ENCODE data around the gene AKR7A2.

Gene AKR7A2

DNA sequence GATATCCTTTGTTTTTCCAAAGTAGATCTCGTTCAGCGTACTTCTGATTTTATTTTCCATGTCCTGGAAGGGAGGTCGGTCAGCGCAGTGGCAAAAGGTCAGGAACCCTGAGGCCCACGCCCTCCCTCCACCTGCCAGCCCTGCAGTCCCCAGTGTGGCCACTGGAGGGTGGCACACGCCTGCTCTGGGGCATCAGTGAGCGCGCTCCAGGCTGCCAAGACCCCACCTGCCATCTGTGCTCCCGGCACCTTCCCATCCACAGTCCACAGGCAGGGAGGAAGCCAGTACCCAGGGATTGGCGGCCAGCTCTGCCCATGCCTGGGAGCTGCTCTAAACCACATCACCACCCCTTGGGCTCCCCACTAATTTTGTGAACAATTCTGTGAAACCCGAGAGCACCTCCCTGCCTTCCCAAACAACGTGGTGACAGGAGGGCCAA lies 32.4 kb upstream of the AKR7A2 start:
- no peak overlapping the region for H3K4me3 ChIP-seq (replicated peaks in 1 of 2; ENCODE audit: low read depth in 2 of 2, low read length in 2 of 2)
- peak; percentile 31 to 50 for DNase-seq (ENCODE audit: low read depth in 2 of 2)
- TF ChIP-seq, protein P1, sequence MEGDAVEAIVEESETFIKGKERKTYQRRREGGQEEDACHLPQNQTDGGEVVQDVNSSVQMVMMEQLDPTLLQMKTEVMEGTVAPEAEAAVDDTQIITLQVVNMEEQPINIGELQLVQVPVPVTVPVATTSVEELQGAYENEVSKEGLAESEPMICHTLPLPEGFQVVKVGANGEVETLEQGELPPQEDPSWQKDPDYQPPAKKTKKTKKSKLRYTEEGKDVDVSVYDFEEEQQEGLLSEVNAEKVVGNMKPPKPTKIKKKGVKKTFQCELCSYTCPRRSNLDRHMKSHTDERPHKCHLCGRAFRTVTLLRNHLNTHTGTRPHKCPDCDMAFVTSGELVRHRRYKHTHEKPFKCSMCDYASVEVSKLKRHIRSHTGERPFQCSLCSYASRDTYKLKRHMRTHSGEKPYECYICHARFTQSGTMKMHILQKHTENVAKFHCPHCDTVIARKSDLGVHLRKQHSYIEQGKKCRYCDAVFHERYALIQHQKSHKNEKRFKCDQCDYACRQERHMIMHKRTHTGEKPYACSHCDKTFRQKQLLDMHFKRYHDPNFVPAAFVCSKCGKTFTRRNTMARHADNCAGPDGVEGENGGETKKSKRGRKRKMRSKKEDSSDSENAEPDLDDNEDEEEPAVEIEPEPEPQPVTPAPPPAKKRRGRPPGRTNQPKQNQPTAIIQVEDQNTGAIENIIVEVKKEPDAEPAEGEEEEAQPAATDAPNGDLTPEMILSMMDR (IDR thresholded peaks at IDR 0.05; ENCODE audit: low read depth, low read length), result peak; percentile 95

DNA sequence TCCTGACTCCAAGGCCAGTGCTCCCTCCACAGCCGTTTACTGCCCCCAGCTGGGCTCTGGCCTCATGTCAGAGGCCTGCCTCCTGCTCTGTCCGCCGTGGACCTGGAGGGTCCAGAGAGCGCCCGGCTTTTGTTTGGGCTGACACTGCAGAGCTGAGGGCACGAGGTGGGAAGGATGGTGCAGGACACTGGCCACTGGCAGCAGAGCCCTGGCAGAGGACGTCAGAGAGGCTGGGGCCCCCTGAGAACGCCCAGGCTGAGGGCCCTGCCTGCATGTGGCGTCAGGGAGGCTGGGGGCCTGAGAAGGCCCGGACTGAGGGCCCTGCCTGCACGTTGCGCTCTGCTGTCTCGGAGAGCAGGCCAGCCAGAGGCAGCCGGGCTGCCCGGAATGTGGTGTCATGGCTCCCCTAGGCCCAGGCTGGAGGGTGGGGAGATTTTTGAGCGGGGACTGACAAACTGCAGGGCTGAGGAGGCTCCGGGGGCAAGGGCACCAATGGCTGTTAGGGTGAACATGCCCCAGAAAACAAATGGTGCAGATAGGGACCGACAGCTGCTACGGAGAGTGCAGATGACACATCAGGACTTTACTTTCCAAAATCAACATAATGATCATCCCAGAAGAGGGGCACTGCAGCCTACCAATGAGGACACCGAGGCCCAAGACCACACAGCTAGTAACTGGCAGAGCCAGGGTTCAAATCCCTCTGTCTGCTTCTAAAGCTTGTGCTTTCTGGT lies 31.8 kb upstream of the AKR7A2 start:
- no peak for DNase-seq (ENCODE audit: low read depth in 2 of 2)
- TF ChIP-seq, protein P1 (IDR thresholded peaks at IDR 0.05; ENCODE audit: low read depth, low read length), result no peak
- H3K4me3 ChIP-seq (replicated peaks in 1 of 2; ENCODE audit: low read depth in 2 of 2, low read length in 2 of 2), result no peak overlapping the region

DNA sequence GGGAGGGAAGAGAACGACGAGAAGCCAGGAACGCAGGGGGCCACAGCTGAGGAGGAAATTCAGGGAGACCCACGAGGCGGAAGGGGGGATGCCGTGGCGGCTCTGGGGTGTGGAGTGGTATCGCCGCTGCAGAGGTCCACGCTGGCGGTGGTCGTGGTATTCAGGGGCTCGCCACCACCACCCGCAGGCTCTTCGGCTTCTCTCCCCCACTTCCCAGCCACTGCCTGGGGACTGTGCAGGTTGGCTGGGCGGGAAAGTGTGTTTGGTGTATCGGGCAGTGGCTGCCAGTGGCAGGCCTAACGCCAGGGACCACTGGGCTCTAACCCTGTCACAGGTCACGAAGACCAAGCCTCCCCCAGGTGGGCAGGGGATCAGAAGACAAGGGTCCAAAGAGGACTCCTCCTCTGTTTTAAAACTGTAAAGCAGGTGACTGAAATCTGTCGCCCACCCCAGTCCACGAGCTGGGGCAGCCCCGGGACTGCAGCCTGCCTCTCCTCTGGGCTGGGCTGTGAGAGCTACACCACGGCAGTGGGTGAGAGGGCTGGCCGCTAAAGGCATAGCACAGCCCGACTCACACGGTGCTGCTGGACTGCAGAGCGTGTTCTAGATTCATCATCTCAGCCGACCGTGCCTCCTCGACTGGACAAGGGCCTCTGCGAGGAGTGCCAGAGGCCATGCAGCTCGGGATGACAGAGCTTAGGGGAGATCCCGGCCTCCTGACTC lies 31.1 kb upstream of the AKR7A2 start:
- no peak overlapping the region for H3K4me3 ChIP-seq (replicated peaks in 1 of 2; ENCODE audit: low read depth in 2 of 2, low read length in 2 of 2)
- no peak for DNase-seq (ENCODE audit: low read depth in 2 of 2)
- TF ChIP-seq, protein P1 (IDR thresholded peaks at IDR 0.05; ENCODE audit: low read depth, low read length), result no peak

DNA sequence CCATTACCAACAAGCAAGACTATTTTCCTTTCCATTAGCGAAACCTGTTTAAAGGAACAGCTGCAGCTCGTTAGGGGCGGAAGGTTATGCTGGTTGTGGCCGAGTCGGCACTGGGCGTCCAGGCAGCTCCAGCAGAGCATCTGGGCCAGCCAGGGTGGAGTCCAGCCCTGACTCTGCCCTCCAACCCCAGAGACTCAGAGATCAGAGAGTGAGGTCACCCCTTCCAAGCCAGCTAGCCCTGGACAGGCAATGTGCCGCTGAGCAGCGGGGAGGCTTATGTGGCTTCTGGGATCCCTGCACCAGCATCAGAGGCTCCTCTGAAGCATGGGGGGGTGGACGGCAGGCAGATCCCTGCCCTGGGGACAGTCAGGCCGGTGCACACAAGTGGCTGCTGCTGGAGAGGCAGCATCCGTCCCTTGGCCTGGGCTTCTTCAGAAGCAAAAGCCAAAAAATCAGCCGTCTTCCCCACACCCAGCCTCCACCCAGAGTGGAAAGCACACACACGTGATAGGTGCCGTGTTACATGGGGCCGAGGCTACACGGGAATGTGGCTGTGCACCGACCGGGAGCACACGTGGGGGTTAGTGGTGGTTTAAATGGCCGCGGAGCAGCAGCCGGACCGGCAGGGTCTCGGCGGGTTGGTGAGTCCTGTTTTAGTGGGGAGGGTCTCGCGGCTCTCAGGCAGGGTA lies 30.3 kb upstream of the AKR7A2 start:
- TF ChIP-seq, protein P1 (IDR thresholded peaks at IDR 0.05; ENCODE audit: low read depth, low read length), result no peak
- no peak for DNase-seq (ENCODE audit: low read depth in 2 of 2)
- no peak overlapping the region for H3K4me3 ChIP-seq (replicated peaks in 1 of 2; ENCODE audit: low read depth in 2 of 2, low read length in 2 of 2)

DNA sequence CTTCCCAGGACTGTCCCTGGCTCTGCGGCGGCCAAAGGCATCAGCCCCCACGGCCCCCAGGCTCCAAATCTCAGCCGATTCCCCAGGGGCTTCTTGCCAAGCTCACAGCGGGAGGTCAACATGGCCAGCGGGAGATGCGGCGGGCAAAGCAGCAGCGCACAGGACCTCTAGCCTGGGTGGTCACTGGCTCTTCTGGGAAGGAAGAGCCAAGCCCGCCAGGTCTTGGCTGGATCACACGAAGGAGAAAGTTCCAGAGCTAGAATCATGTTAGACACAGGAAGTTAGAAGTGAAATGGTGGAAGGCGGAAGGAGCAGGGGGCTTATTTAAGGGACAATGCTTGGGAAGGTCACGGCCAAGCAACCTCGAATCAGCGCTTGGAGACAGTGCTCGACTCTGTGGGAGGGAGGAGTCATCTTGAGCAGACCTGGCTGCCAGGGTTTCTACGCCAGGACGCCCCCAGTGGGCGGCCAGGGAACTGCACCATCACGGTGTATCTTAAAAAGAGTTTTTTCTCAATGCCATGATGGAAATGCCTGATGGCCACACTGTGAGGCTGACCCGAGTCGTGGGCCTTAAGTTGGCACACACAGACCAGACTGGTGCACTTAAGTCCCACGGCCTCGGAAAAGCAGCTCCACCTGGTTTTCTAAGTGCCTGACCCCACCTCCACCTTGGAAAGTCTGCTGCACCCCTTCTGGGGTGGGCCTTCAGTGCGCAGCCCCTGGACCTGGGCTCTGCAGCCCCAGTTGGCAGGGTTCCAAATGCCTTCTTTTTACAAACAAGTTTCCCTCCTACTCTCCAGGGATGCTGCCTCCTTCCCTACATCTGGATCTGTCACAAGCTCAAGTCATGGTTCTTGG lies 29.5 kb upstream of the AKR7A2 start:
- no peak overlapping the region for H3K4me3 ChIP-seq (replicated peaks in 1 of 2; ENCODE audit: low read depth in 2 of 2, low read length in 2 of 2)

More for the DNA sequence above, 29.5 kb upstream of the AKR7A2 start:
- peak; percentile 77 to 86 for DNase-seq (ENCODE audit: low read depth in 2 of 2)
- TF ChIP-seq, protein P1 (IDR thresholded peaks at IDR 0.05; ENCODE audit: low read depth, low read length), result peak; percentile 95
